Left ventricle myocardium superior (tissue), 1 donor: ENCODE measurements around the gene CXCL1. TPM values are rescaled to one million over a fixed set of nuclear protein-coding genes. Genes with fewer than 3 reads are reported as not detected.
A peak's percentile ranks its signal among the peaks of the same experiment; 100 is the strongest.
"Not testable (repeated sequence)": the region's sequence is repeated elsewhere in the genome, so short reads cannot be mapped to it uniquely, and the experiment has no call there.

ENCODE experiments used
- ATAC-seq: fragments of 200-7000 bp; cut with Tn5 transposase; one replicate; pipeline ENCODE4 v1.9.1; 2020; ENCODE audit warnings: mild to moderate bottlenecking, moderate library complexity
- DNase-seq: peaks from one replicate; pipeline ENCODE4 v3.0.0-alpha.2; 2020
- intact Hi-C: fragments of 100-400 bp; cut with micrococcal nuclease; formaldehyde crosslinking; loops from one replicate; pipeline ENCODE4 v1.11.0; 2022
- total RNA-seq: library from RNA; stranded (reverse); fragmentation: NEBNext Ultra II Directional; extraction: Animal tissue kit (Norgen Biotek cat#: 25700); gene quantifications from one replicate; pipeline ENCODE4 v1.2.1, GENCODE V29; 2021
- donor health status: DM: no; HTN: yes; CAD: no; lungs with severe emphysema.

Gene CXCL1
- total RNA-seq, 1 donor from 2014 or later: 3.0 TPM

GRCh38 chr4:73871511-73872310, 2.5 kb downstream of the CXCL1 start:
- no peak for ATAC-seq
- DNase-seq: no peak
- intact Hi-C loops: no loop called here

- intact Hi-C loops: no loop called here
- ATAC-seq (peak; percentile 46), DNase-seq (no peak)
Measured at GRCh38 chr4:73872316-73873108, 3.3 kb downstream of the CXCL1 start.

- intact Hi-C loops: no loop called here
- ATAC-seq (no peak), DNase-seq (no peak)
Measured at GRCh38 chr4:73874386-73874785, 5.2 kb downstream of the CXCL1 start.

GRCh38 chr4:73875401-73875800, 6.2 kb downstream of the CXCL1 start:
- ATAC-seq (no peak), DNase-seq (no peak)
- intact Hi-C loops: no loop called here

GRCh38 chr4:73883306-73883705, 14.1 kb downstream of the CXCL1 start:
- intact Hi-C loops: no loop called here
- ATAC-seq: no peak
- no peak for DNase-seq

- ATAC-seq (no peak), DNase-seq (no peak)
- intact Hi-C loops: no loop called here
Measured at GRCh38 chr4:73885574-73886267, 16.5 kb downstream of the CXCL1 start.

GRCh38 chr4:73891326-73891725, 22.1 kb downstream of the CXCL1 start:
- intact Hi-C loops: no loop called here
- ATAC-seq: no peak

GRCh38 chr4:73891739-73892405, 22.7 kb downstream of the CXCL1 start:
- peak; percentile 68 for ATAC-seq
- no peak for DNase-seq

More at GRCh38 chr4:73891326-73891725, 22.1 kb downstream of the CXCL1 start:
- no peak for DNase-seq

GRCh38 chr4:73892966-73893365, 23.8 kb downstream of the CXCL1 start:
- no peak for DNase-seq
- ATAC-seq: no peak
- intact Hi-C loops: no loop called here

More at GRCh38 chr4:73891739-73892405, 22.7 kb downstream of the CXCL1 start:
- intact Hi-C loops: no loop called here

- intact Hi-C loops: no loop called here
- ATAC-seq: no peak
Measured at GRCh38 chr4:73894001-73894400, 24.8 kb downstream of the CXCL1 start.

GRCh38 chr4:73895201-73896175, 26.3 kb downstream of the CXCL1 start:
- ATAC-seq (no peak), DNase-seq (no peak)
- intact Hi-C loops: no loop called here

More at GRCh38 chr4:73894001-73894400, 24.8 kb downstream of the CXCL1 start:
- DNase-seq: no peak

- ATAC-seq (no peak), DNase-seq (no peak)
- intact Hi-C loops: no loop called here
Measured at GRCh38 chr4:73896416-73896815, 27.2 kb downstream of the CXCL1 start.

- intact Hi-C loops: no loop called here
- DNase-seq (no peak), ATAC-seq (peak; percentile 91)
Measured at GRCh38 chr4:73897380-73898136, 28.4 kb downstream of the CXCL1 start.

GRCh38 chr4:73899338-73899737, 30.1 kb downstream of the CXCL1 start:
- DNase-seq, intact Hi-C loops, ATAC-seq: not testable (repeated sequence)

GRCh38 chr4:73901031-73901430, 31.8 kb downstream of the CXCL1 start:
- intact Hi-C loops: no loop called here
- DNase-seq (no peak), ATAC-seq (no peak)

- intact Hi-C loops: no loop called here
- DNase-seq (no peak), ATAC-seq (no peak)
Measured at GRCh38 chr4:73902038-73902637, 32.9 kb downstream of the CXCL1 start.
